Measurements from ENCODE around the gene C6orf15. TPM values are rescaled to one million over a fixed set of nuclear protein-coding genes. Genes with fewer than 3 reads are reported as not detected.
A peak's percentile ranks its signal among the peaks of the same experiment; 100 is the strongest.

C6orf15 gene
- total and polyA plus RNA-seq, 2 donors from 2014 or later = not detected

- DNase-seq = no peak
- H3K4me1 ChIP-seq (ENCODE audit: control insufficient read depth in 2 of 3, insufficient read depth in 2 of 3, low read depth in 1 of 3, low read length in 3 of 3) = no peaks in the 10 kb centered on the region
- H3K36me3 ChIP-seq (ENCODE audit: control insufficient read depth in 2 of 3, insufficient read depth in 3 of 3, low read length in 3 of 3) = no peaks in the 10 kb centered on the region
- H3K9ac ChIP-seq (ENCODE audit: low read length in 3 of 3) = no peak overlapping the region
- FAIRE-seq = no peak
- H3K27ac ChIP-seq (ENCODE audit: low read depth in 2 of 2, low read length in 2 of 2) = no peak overlapping the region
- intact Hi-C loops (cut with DNase I) = no loop called here
- no peaks in the 10 kb centered on the region for H3K9me3 ChIP-seq (ENCODE audit: control insufficient read depth in 2 of 3, insufficient read depth in 1 of 3, low read length in 3 of 3)
- TF ChIP-seq CTCF (IDR thresholded peaks at IDR 0.05; ENCODE audit: borderline replicate concordance, extremely low read depth, insufficient read depth) = no peak
- no peaks in the 10 kb centered on the region for H3K27me3 ChIP-seq (ENCODE audit: control insufficient read depth, insufficient read depth, low read length)
- H3K4me3 ChIP-seq (ENCODE audit: low read length in 3 of 3) = no peak overlapping the region
Observed at GRCh38 chr6:31129130-31129529, 16.8 kb upstream of the C6orf15 start.

- no peak overlapping the region for H3K9ac ChIP-seq (ENCODE audit: low read length in 3 of 3)
- H3K36me3 ChIP-seq (ENCODE audit: control insufficient read depth in 2 of 3, insufficient read depth in 3 of 3, low read length in 3 of 3) = no peaks in the 10 kb centered on the region
- intact Hi-C loops (cut with DNase I) = no loop called here
Observed at GRCh38 chr6:31128093-31128676, 15.8 kb upstream of the C6orf15 start.

GRCh38 chr6:31126396-31127175 lies 14.2 kb upstream of the C6orf15 start:
- H3K27me3 ChIP-seq (ENCODE audit: control insufficient read depth, insufficient read depth, low read length) = no peaks in the 10 kb centered on the region
- peaks cover 0 to 11% (median 0%) of the 10 kb centered on the region in 3 donors for H3K4me1 ChIP-seq (ENCODE audit: control insufficient read depth in 2 of 3, insufficient read depth in 2 of 3, low read depth in 1 of 3, low read length in 3 of 3)
- H3K9ac ChIP-seq (ENCODE audit: low read length in 3 of 3) = no peak overlapping the region
- intact Hi-C loops (cut with DNase I) = no loop called here
- H3K9me3 ChIP-seq (ENCODE audit: control insufficient read depth in 2 of 3, insufficient read depth in 1 of 3, low read length in 3 of 3) = no peaks in the 10 kb centered on the region
- no peaks in the 10 kb centered on the region for H3K36me3 ChIP-seq (ENCODE audit: control insufficient read depth in 2 of 3, insufficient read depth in 3 of 3, low read length in 3 of 3)
- H3K4me3 ChIP-seq (ENCODE audit: low read length in 3 of 3) = no peak overlapping the region
- FAIRE-seq (no peak), DNase-seq (no peak)
- no peak for TF ChIP-seq CTCF (IDR thresholded peaks at IDR 0.05; ENCODE audit: borderline replicate concordance, extremely low read depth, insufficient read depth)
- no peak overlapping the region for H3K27ac ChIP-seq (ENCODE audit: low read depth in 2 of 2, low read length in 2 of 2)

More at GRCh38 chr6:31128093-31128676, 15.8 kb upstream of the C6orf15 start:
- peaks cover 0 to 1% (median 0%) of the 10 kb centered on the region in 3 donors for H3K4me1 ChIP-seq (ENCODE audit: control insufficient read depth in 2 of 3, insufficient read depth in 2 of 3, low read depth in 1 of 3, low read length in 3 of 3)
- H3K27ac ChIP-seq (ENCODE audit: low read depth in 2 of 2, low read length in 2 of 2) = no peak overlapping the region
- H3K9me3 ChIP-seq (ENCODE audit: control insufficient read depth in 2 of 3, insufficient read depth in 1 of 3, low read length in 3 of 3) = no peaks in the 10 kb centered on the region
- H3K4me3 ChIP-seq (ENCODE audit: low read length in 3 of 3) = no peak overlapping the region
- FAIRE-seq (no peak), DNase-seq (peak in 4 of 5 donors; percentile 61 to 74 (median 66))
- no peaks in the 10 kb centered on the region for H3K27me3 ChIP-seq (ENCODE audit: control insufficient read depth, insufficient read depth, low read length)
- TF ChIP-seq CTCF (IDR thresholded peaks at IDR 0.05; ENCODE audit: borderline replicate concordance, extremely low read depth, insufficient read depth) = peak; percentile 61
